HG03575 (cell line): ENCODE measurements around the gene SRSF6.
"Not testable (repeated sequence)": the region's sequence is repeated elsewhere in the genome, so short reads cannot be mapped to it uniquely, and the experiment has no call there.

ENCODE experiments used
- ATAC-seq: cut with Tn5 transposase; IDR thresholded peaks from one replicate; pipeline ENCODE4 v1.9.1; 2021; ENCODE audit not compliant: unreplicated experiment, insufficient number of reproducible peaks, low FRiP score; ENCODE audit errors: extremely low read depth

The SRSF6 gene

DNA sequence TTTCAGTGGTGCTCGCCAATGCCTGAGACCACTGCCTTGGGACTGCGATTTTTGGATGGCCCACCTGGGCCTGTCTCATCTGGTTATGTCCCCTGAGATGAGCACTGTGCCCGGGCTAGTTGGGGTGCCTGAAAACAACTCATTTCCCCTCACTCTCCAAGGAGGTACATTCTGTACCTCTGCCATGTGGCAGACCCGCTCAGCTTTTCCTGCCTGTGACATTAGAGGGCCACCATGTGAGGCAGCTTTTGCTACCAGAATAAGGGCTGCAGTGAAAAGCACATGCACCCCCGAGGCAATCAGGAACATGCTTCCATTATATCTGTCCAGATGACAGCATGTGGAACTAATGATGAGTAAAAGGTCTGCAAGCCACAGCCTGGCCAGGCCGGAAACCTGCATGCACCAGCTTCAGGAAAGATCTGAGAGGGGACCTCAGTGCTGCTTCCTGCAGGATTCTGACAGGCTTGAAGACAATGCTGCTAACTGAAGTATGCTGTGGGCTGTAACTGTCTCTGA is 11.3 kb upstream of the SRSF6 start:
- ATAC-seq: no peak

DNA sequence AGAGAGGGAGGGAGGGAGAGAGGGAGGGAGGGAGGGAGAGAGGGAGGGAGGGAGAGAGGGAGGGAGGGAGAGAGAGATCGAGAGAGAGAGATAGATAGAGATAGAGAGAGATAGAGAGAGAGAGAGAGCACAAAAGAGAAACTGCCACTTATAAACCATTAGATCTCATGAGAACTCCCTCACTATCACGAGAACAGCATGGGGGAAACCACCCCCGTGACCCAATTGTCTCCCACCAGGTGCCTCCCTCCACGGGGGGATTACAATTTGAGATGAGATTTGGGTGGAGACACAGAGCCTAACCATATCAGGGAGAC is 9.3 kb upstream of the SRSF6 start:
- ATAC-seq: not testable (repeated sequence)

DNA sequence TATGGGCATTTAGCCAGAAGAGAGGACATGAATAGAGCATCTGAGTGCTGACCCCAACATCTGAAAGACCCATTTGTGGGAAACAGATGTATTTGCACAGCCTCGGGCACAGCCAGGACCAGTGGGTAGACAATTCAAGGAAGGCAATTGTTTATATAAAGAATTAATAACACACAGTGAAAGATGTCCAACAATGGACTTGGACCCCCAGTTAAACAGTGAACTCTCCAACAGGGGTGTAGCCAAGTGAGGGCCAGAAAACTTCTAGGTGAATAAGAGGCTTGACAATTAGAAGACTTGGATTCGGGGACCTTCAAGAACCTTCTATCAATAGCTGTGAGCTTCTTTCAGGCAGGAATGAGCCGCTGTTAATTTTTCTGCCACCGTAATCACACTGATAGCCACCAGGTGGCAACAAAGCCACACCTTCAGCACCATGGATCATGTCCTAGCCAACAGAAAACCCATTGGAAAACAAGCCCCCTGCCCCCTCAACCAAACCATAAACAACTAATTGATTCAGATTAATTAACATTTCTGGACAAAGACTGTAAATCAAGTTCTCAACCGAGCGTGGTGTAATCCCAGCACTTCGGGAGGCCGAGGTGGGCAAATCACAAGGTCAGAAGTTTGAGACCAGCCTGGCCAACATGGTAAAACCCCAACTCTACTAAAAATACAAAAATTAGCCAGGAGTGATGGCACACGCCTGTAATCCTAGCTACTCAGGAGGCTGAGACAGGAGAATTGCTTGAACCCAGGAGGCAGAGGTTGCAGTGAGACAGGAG is 8.8 kb upstream of the SRSF6 start:
- no peak for ATAC-seq

DNA sequence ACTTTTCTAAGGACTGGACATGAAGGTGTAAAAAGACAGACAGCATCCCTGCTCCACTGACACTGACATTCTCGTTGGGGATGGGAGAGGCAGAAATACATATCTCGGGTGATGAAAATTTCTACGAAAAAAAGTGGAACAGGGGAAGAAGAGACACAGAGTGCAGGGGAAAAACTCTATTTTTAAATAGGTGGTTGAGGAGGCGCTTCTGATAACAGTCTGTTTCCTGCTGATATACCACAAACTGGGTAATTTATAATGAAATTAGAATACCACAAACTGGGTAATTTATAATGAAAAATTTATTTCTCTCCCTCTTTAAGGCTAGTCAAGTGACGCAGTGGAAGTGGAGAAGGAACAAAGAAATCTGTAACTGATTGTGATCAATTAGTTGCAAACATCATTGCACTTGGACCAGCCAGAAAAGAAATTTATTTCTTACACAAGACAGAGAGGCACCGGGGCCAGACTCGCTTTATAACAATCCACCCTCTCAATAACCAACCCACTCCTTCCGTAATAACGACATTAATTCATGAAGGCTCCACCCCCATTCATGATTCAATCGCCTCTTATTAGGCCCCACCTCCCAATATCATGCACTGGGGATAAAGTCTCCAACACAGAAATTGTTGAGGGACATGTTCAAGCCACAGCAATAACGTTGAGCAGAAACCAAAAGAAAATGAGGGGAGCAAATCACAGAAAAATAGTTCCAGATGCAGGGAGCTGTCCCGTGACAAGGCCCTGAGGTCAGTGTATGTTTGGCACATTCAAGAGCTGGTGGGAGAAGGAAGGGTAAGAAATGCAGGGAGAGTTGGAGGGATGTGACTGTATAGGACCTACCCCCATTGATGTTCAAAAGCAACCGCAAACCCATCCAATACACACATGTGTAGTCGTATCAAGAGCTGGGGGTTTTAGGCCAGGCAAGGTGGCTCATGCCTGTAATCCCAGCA is 6.6 kb upstream of the SRSF6 start:
- ATAC-seq: no peak

DNA sequence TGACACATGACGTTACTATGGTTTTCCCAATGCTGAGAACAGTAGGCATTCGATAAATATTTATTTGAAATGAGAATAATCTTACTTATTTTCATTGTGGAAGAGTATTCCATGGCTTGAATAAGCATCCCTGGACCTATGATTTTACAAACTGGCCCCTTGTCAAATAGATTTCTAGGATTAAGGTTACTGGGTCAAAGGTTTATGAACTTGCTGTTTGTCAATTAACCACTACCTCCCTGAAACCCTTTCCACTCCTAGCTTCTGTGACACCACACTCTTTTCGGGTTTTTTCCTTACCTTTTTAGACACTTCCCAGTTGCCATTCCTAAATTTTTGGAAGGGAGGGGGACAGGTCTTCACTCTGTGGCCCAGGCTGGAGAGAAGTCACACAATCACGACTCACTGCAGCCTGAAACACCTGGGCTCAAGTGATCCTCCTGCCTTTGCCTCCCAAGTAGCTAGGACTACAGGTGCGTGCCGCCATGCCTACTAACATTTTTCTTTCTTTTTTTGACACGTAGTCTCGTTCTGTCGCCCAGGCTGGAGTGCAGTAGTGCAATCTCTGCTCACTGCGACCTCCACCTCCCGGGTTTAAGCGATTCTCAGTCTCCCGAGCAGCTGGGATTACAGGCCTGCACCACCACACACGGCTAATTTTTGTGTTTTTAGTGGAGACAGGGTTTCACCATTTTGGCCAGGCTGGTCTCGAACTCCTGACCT is 5.1 kb upstream of the SRSF6 start:
- no peak for ATAC-seq

DNA sequence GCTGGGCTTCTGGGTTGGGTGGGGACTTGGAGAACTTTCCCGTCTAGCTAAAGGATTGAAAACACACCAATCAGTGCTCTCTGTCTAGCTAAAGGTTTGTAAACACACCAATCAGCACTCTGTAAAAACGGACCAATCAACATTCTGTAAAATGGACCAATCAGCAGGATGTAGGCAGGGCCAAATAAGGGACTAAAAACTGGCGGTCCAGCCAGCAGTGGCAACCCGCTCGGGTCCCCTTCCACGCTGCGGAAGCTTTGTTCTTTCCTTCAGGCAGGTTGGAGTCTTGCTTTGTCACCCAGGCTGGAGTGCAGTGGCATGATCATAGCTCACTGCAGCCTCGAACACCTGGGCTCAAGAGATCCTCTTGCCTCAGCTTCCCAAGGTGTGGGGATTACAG is 1.4 kb upstream of the SRSF6 start:
- not testable (repeated sequence) for ATAC-seq

DNA sequence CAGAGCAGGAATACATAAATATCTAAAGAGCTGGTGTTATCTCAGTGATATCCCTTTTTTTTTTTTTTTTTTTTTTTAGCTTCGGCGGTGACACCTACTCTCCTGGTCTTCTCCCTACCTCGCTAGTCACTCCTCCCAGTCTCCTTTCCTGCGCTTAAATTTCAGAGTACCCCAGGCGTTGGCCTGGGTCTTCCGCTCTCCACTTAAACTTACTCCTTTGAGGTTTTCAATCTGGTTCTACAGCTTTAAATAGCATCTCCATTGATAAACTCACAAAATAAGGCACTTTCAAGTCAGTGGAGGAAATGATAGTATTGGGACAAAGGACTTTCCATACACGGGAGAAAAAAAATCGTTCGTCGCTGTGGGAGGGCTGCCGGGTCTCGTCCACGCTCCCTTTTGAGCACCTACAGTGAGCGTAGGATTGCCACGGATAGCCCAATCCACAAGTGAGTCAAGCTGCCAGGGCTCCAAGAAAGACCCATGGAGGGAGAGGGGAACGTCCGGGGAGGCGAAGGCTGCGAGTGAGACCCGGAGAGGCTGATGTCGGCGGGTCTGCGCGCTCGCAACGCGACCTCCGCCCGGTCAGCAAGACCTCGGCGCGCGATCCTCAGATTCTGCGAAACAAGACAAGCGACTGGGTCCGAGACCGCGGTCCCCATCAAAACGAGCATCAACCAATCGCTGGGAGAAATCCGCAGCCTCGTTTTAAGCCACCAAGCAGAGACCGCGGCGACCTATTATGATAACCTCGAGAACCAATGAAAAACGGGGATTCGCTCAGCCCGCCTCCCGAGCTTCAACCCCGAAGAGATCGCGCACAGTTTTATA is 672 bp upstream of the SRSF6 start:
- ATAC-seq: peak; percentile 73

DNA sequence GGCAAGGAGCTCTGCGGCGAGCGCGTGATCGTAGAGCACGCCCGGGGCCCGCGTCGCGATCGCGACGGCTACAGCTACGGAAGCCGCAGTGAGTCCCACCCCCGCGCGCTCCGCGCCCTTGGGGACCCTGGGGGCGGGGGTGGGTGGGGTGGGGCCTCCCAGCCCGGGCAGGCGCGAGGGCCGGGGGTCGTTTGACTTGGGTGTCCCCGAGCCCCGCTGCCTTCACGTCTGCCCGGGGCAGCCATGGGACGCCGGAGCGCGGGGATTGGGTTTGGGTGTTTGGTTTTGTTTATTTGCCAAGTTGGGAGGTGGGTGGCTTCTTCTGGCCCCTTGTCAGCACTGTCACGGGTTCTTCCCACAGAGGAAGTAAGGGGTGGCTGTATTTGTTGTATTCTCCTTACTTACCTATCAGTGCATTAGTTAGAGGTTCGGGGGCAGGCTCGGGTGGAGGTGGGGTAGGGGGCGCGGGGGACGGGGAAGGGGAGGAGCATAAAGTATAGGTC is 777 bp downstream of the SRSF6 start:
- no peak for ATAC-seq

DNA sequence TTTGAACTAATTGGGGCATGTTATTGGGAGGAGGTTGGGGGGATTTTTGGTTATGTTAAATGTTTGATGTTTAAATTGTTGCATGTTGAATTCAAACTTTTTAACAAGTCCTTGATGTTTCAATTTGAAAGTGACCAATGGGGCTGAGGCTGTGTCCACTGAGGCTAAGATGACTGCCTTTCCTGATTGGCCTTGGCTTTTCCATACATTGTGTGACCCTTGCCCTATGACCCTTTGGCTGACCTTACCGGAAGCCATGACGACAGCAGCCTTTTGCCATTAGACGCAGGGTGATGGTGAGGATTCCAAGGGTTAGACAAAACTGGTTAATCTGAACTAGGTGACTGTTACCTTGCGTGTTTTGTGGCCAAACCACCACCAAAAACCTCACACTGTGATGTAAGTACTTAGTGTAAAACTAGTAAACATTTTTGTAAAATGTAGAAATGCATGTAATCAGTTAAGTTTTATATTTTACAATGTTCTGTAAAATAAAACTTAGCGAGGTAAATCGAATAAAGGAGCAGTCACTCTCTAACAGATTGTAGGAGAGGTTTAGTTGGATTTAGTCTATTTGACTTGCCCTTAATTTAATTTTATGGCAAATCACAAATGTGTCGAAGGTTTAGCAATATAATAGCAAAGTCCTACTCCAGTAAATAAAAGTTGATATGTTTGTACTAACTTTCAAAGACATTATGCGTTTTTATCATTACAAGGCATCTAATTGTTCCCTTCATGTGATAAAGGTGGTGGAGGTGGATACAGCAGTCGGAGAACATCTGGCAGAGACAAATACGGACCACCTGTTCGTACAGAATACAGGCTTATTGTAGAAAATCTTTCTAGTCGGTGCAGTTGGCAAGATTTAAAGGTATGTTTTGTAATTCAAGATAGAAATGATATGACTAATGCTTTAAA is 1.6 kb downstream of the SRSF6 start:
- no peak for ATAC-seq

DNA sequence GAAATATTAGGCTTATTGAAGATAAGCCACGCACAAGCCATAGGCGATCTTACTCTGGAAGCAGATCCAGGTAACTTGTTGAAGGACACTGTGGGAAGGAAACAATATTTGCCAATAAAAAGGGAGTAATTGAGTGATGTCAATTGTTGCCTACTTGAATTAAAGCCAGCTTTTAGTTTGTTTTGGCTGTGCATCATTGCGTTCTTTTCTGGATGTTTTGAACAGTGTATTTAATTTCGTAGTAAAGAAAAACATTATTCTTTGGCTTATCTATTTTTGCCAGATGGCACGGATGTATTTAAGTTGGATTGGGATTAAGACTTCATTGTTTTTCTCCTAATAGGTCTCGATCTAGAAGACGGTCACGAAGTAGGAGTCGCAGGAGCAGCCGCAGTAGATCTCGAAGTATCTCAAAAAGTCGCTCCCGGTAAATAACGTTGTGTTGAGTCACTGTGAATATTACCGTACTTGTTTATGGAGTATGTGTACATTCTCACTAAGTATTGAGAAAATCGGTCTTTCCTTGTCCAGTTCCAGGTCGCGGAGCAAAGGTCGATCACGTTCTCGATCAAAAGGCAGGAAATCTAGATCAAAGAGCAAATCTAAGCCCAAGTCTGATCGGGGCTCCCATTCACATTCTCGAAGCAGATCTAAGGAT is 2.6 kb downstream of the SRSF6 start:
- ATAC-seq: no peak

DNA sequence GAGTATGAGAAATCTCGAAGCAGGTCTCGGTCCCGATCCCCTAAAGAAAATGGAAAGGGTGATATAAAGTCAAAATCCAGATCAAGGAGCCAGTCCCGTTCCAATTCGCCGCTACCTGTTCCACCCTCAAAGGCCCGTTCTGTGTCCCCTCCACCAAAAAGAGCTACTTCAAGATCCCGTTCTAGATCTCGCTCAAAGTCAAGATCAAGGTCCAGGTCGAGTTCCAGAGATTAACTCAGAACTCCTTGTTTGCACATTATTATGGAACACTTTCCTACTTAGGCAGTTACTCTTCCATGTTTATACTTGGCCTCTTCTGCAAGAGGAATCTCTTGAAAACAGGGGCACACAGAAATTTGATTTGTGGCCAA is 3.1 kb downstream of the SRSF6 start:
- ATAC-seq: no peak

DNA sequence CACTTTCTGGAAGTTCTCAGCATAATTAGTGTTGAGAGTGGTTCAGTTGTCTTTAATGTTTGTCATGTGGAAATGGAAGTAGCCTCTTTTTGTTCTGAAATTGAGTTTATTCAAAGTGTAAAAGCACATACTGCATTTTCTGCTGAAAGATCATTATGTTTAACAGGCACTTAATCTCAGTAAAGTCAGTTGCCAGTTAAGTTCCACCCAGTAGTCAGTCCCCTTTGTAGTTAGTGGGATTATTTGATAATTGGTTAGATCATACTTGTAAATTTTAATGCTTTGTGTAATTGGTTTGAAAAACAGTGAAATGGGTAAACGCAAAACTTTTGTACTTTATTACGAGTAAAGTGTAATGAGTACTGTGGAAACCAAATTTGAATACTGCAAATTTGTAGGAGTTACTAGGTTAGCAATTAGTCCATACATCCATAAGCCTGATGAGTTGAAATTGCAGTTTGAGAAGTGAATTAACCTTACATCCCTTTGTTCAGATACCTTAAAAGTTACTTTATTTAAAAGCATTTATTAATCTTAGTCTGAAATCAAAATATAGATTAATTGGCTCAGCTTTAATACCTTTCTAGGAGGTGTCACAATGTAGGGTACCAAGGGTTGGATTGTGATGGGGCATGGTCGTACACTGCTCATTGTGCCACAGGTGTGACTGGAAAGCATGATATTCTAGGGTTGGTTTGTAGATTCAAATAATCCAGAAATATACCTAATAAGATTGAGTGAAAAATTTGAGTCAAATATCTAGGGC is 4.4 kb downstream of the SRSF6 start:
- ATAC-seq: no peak

DNA sequence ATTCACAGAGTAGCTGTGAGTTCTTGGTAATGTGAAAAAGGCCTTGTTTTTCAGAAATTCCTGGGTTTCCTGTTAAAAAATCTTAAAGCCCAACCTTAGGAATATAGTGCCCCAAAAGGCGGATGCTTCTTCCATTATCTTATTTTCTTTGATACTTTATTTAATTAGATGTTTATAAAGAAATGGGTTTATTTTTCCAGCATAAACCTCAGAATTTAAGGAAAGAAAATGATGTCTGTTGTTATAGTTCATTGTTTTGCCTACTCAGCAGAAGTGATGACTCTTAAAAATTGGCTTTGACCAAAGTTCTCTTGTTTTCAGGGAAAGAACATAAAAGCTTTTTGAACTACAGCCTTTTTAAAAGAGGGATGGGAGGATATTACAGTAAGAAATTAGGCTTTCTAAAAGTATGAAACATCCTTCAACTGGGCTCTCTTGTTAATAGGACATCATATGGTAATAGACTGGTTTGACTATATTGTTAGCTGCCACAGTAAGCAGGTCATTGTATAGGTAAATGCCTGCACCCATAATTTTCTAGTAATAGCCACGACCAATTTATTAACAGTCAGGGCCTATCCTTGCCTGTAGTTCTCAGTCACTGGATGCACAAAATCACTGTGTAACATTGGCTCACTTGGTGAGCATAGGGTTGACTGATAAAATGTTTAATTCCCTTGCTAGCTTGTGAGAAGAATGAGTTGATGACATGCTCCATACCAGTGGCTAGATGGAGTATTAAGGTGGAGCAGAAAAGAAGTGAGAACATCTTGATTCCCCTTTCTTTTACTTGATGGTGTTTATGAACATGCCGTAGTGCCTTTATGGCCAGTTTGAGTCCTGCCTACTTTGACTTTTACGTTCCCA is 5.2 kb downstream of the SRSF6 start:
- no peak for ATAC-seq

DNA sequence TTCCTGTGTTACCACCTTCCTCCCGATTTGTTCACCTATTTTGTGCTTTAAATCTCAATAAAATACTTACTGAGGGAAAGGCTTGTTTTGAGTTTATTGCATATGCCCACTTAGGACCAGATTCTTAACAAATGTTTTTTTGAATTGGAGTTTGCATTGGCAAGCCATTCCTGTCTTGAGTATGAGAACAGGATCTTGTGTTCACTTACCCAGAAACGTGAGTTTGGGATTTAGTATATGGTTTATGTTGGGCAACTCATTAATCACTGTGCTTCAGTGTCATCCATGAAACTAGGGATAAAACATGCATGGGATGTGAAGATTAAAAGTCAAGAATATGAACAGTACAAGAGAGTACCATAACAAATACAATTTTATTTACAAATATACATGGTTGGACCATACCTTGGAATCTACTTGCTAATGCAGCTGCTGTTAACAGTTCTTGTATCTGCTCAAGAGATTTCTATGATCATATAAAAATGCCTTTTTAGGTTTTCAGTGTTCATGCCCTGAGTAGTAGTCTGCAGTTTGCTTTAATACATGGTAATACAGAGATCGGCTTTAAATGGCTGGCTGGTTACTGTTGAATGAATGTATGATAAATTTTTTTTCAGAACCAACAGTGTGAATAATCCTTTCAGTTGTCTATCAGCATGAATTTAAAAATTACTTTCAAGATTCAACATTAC is 6.0 kb downstream of the SRSF6 start:
- no peak for ATAC-seq

DNA sequence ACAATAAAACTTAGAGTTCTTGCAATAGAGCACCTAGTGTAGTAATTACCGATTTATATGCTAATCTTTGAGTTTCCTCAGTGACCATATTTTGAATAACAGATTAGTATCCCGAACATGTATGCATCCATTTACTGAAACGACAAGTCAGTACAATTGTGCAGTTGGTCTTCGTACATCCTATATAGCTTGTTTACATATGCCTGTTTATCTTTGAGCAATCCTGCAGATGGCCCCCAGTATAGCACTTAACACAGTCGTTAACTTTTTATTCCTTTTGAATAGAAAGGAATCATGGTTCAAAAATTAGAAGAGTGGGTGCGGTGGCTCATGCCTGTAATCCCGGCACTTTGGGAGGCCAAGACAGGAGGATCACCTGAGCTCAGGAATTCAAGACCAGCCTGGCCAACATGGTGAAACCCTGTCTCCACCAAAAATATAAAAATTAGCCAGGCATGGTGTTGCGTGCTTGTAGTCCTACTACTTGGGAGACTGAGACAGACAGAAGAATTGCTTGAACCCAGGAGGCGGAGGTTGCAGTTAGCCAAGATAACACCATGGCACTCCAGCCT is 6.6 kb downstream of the SRSF6 start:
- no peak for ATAC-seq
